ENCODE measurements around the gene PDE2A.

Gene PDE2A

DNA sequence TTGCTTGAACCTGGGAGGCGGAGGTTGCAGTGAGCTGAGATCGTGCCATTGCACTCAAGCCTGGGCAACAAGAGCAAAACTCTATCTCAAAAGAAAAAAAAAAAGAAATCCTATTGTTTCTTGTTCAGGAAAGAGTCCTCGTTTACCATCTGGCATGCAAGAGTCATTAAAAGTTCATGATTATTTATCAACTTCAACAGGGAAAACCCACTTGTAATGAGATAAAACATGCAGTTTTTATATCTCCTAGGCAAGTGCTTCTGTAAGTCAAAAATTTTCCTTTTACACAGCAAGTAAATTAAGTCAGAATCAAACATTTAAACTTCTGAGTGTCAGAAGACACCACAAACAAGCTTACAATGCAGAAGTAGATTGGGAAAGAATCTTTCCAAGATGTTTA lies 145.2 kb downstream of the PDE2A start:
- DNase-seq, result no peak

DNA sequence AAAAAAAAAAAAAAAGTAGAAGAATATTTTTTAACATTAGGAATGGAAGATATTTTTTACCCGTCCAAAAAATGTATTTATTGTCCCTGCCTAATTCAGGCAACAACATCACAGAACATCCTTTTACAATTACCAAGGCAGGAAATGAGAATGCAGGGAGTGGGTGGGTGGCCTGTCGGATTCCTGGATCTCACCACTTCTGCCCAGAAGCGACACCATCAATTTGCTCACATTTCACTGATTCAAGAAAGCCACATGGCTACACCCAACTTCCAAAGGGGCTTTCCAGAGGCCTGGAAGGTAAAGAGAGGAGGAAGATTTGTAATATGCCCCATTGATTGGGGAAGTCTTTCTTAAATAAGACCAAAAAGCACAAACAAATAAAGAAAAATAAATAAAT lies 146.1 kb downstream of the PDE2A start:
- no peak for DNase-seq

Measured in activated CD4-positive, alpha-beta T cell treated with anti-CD3 and anti-CD28 coated beads, Interleukin-2, amount 50 U/mL, for 16 hours (primary cell).